Effector memory CD4-positive, alpha-beta T cell (primary cell): ENCODE results near the gene RTN3.
A peak's percentile ranks its signal among the peaks of the same experiment; 100 is the strongest.

Source experiments
- DNase-seq, 3 donors: peaks; one replicate each; pipeline ENCODE4 v3.0.0-alpha.2; 2020
- H3K27ac ChIP-seq: 2 replicates; pipeline ENCODE4 v1.7.0; 2013; ENCODE audit warnings: mild to moderate bottlenecking, low read length, moderate library complexity; ENCODE audit not compliant: insufficient read depth, poor library complexity, severe bottlenecking
- H3K27me3 ChIP-seq: replicated peaks from 2 replicates; pipeline ENCODE4 v1.7.0; 2013; ENCODE audit warnings: mild to moderate bottlenecking, low read length; ENCODE audit not compliant: insufficient read depth, control insufficient read depth, poor library complexity, severe bottlenecking
- H3K36me3 ChIP-seq: 2 replicates; pipeline ENCODE4 v1.7.0; 2013; ENCODE audit warnings: mild to moderate bottlenecking, low read length, moderate library complexity; ENCODE audit not compliant: control insufficient read depth, insufficient read depth
- H3K4me1 ChIP-seq: 2 replicates; pipeline ENCODE4 v1.7.0; 2013; ENCODE audit warnings: low read length, mild to moderate bottlenecking; ENCODE audit not compliant: control insufficient read depth, insufficient read depth, poor library complexity, severe bottlenecking
- H3K4me3 ChIP-seq: 2 replicates; pipeline ENCODE4 v1.7.0; 2013; ENCODE audit warnings: low read length, low read depth, mild to moderate bottlenecking; ENCODE audit not compliant: insufficient read depth, poor library complexity, severe bottlenecking
- H3K9me3 ChIP-seq: 2 replicates; pipeline ENCODE4 v1.7.0; 2013; ENCODE audit warnings: mild to moderate bottlenecking, low read length, moderate library complexity; ENCODE audit not compliant: control insufficient read depth

The RTN3 gene

GRCh38 chr11:63761931-63762653, 80.8 kb downstream of the RTN3 start:
- no peak for DNase-seq
- Histone ChIP-seq H3K4me3 (no peak overlapping the region), H3K27ac (no peak overlapping the region), H3K4me1 (no peaks in the 10 kb centered on the region), H3K27me3 (no peaks in the 10 kb centered on the region), H3K36me3 (no peaks in the 10 kb centered on the region), H3K9me3 (no peaks in the 10 kb centered on the region)

- peaks cover 7% of the 10 kb centered on the region for H3K4me1 ChIP-seq
- H3K27ac ChIP-seq: no peak overlapping the region
- H3K9me3 ChIP-seq: no peaks in the 10 kb centered on the region
- no peaks in the 10 kb centered on the region for H3K27me3 ChIP-seq
- H3K4me3 ChIP-seq: no peak overlapping the region
- no peaks in the 10 kb centered on the region for H3K36me3 ChIP-seq
- no peak for DNase-seq
These were observed 81.6 kb downstream of the RTN3 start for GRCh38 chr11:63762654-63763495.

GRCh38 chr11:63763496-63764339, 82.4 kb downstream of the RTN3 start:
- no peak overlapping the region for H3K27ac ChIP-seq
- H3K9me3 ChIP-seq: no peaks in the 10 kb centered on the region
- H3K36me3 ChIP-seq: no peaks in the 10 kb centered on the region
- no peaks in the 10 kb centered on the region for H3K27me3 ChIP-seq
- no peak for DNase-seq
- no peak overlapping the region for H3K4me3 ChIP-seq
- H3K4me1 ChIP-seq: peaks cover 8% of the 10 kb centered on the region

GRCh38 chr11:63764340-63764678, 83.0 kb downstream of the RTN3 start:
- no peak overlapping the region for H3K4me3 ChIP-seq
- no peak overlapping the region for H3K27ac ChIP-seq
- H3K9me3 ChIP-seq: no peaks in the 10 kb centered on the region
- no peaks in the 10 kb centered on the region for H3K36me3 ChIP-seq
- DNase-seq: no peak
- H3K27me3 ChIP-seq: peaks cover 2% of the 10 kb centered on the region
- peaks cover 11% of the 10 kb centered on the region for H3K4me1 ChIP-seq

GRCh38 chr11:63764679-63765647, 83.7 kb downstream of the RTN3 start:
- Histone ChIP-seq H3K9me3 (no peaks in the 10 kb centered on the region), H3K4me1 (peaks cover 17% of the 10 kb centered on the region), H3K36me3 (no peaks in the 10 kb centered on the region), H3K27me3 (peaks cover 8% of the 10 kb centered on the region), H3K27ac (no peak overlapping the region), H3K4me3 (no peak overlapping the region)
- no peak for DNase-seq

- no peaks in the 10 kb centered on the region for H3K36me3 ChIP-seq
- H3K27ac ChIP-seq: no peak overlapping the region
- no peak overlapping the region for H3K4me3 ChIP-seq
- H3K4me1 ChIP-seq: peaks cover 17% of the 10 kb centered on the region
- DNase-seq: no peak
- H3K27me3 ChIP-seq: peaks cover 15% of the 10 kb centered on the region
- no peaks in the 10 kb centered on the region for H3K9me3 ChIP-seq
These were observed 84.5 kb downstream of the RTN3 start for GRCh38 chr11:63765688-63766241.

GRCh38 chr11:63766531-63767235, 85.4 kb downstream of the RTN3 start:
- Histone ChIP-seq H3K9me3 (no peaks in the 10 kb centered on the region), H3K27ac (no peak overlapping the region), H3K4me3 (no peak overlapping the region), H3K4me1 (peaks cover 17% of the 10 kb centered on the region), H3K36me3 (no peaks in the 10 kb centered on the region), H3K27me3 (peaks cover 16% of the 10 kb centered on the region)
- no peak for DNase-seq

GRCh38 chr11:63767267-63767564, 85.9 kb downstream of the RTN3 start:
- H3K4me1 ChIP-seq: peaks cover 17% of the 10 kb centered on the region
- H3K27me3 ChIP-seq: peaks cover 16% of the 10 kb centered on the region
- no peaks in the 10 kb centered on the region for H3K9me3 ChIP-seq
- H3K4me3 ChIP-seq: peak overlapping the region; percentile 88
- peak overlapping the region; percentile 28 for H3K27ac ChIP-seq
- no peaks in the 10 kb centered on the region for H3K36me3 ChIP-seq
- no peak for DNase-seq
